IPS-15b (cell line): ENCODE measurements around the gene ELF2.
"Not testable (repeated sequence)": the region's sequence is repeated elsewhere in the genome, so short reads cannot be mapped to it uniquely, and the experiment has no call there.

Source experiments
- H3K27me3 ChIP-seq: one replicate; pipeline ENCODE4 v1.6.1; 2013; ENCODE audit warnings: low read length; ENCODE audit not compliant: control insufficient read depth, insufficient read depth
- H3K36me3 ChIP-seq: one replicate; pipeline ENCODE4 v1.6.1; 2013; ENCODE audit warnings: low read length; ENCODE audit not compliant: control insufficient read depth, insufficient read depth
- H3K4me1 ChIP-seq: one replicate; pipeline ENCODE4 v1.6.1; 2013; ENCODE audit warnings: mild to moderate bottlenecking, low read length; ENCODE audit not compliant: control insufficient read depth, insufficient read depth
- H3K4me3 ChIP-seq: one replicate; pipeline ENCODE4 v1.5.1; 2013; ENCODE audit warnings: low read depth, low read length
- H3K9ac ChIP-seq: one replicate; pipeline ENCODE4 v1.6.1; 2013; ENCODE audit warnings: low read depth, mild to moderate bottlenecking, low read length
- H3K9me3 ChIP-seq: one replicate; pipeline ENCODE4 v1.6.1; 2013; ENCODE audit warnings: mild to moderate bottlenecking, low read length; ENCODE audit not compliant: control insufficient read depth, insufficient read depth

The ELF2 gene

GRCh38 chr4:139053909-139054308 lies 123.1 kb downstream of the ELF2 start:
- no peaks in the 10 kb centered on the region for H3K9me3 ChIP-seq
- H3K36me3 ChIP-seq = peaks cover 3% of the 10 kb centered on the region
- H3K4me3 ChIP-seq = no peak overlapping the region
- no peak overlapping the region for H3K9ac ChIP-seq
- H3K4me1 ChIP-seq = peaks cover 6% of the 10 kb centered on the region
- H3K27me3 ChIP-seq = no peaks in the 10 kb centered on the region

- Histone ChIP-seq H3K36me3 (peaks cover 11% of the 10 kb centered on the region), H3K4me3 (no peak overlapping the region), H3K27me3 (no peaks in the 10 kb centered on the region), H3K9me3 (no peaks in the 10 kb centered on the region), H3K9ac (no peak overlapping the region), H3K4me1 (peaks cover 6% of the 10 kb centered on the region)
Observed at GRCh38 chr4:139050446-139050845, 126.6 kb downstream of the ELF2 start.

- Histone ChIP-seq H3K36me3 (peaks cover 22% of the 10 kb centered on the region), H3K9ac (no peak overlapping the region), H3K4me3 (no peak overlapping the region), H3K27me3 (no peaks in the 10 kb centered on the region), H3K4me1 (peaks cover 6% of the 10 kb centered on the region), H3K9me3 (no peaks in the 10 kb centered on the region)
Observed at GRCh38 chr4:139048026-139048425, 129.0 kb downstream of the ELF2 start.

- H3K36me3 ChIP-seq = peaks cover 25% of the 10 kb centered on the region
- no peaks in the 10 kb centered on the region for H3K27me3 ChIP-seq
- H3K9me3 ChIP-seq = no peaks in the 10 kb centered on the region
Observed at GRCh38 chr4:139044291-139044690, 132.7 kb downstream of the ELF2 start.

GRCh38 chr4:139042981-139043460 lies 134.0 kb downstream of the ELF2 start:
- Histone ChIP-seq H3K9me3 (no peaks in the 10 kb centered on the region), H3K36me3 (peaks cover 25% of the 10 kb centered on the region), H3K27me3 (no peaks in the 10 kb centered on the region), H3K9ac (no peak overlapping the region), H3K4me3 (no peak overlapping the region), H3K4me1 (peaks cover 9% of the 10 kb centered on the region)

More at GRCh38 chr4:139044291-139044690, 132.7 kb downstream of the ELF2 start:
- no peak overlapping the region for H3K4me3 ChIP-seq
- no peak overlapping the region for H3K9ac ChIP-seq
- H3K4me1 ChIP-seq = peaks cover 4% of the 10 kb centered on the region

- Histone ChIP-seq H3K9ac (no peak overlapping the region), H3K4me3 (no peak overlapping the region), H3K4me1 (peaks cover 9% of the 10 kb centered on the region), H3K36me3 (peaks cover 9% of the 10 kb centered on the region), H3K27me3 (no peaks in the 10 kb centered on the region), H3K9me3 (no peaks in the 10 kb centered on the region)
Observed at GRCh38 chr4:139038874-139039443, 138.1 kb downstream of the ELF2 start.

GRCh38 chr4:139036885-139037284 lies 140.1 kb downstream of the ELF2 start:
- Histone ChIP-seq H3K9ac (no peak overlapping the region), H3K27me3 (no peaks in the 10 kb centered on the region), H3K4me1 (peaks cover 13% of the 10 kb centered on the region), H3K4me3 (no peak overlapping the region), H3K9me3 (no peaks in the 10 kb centered on the region), H3K36me3 (peaks cover 3% of the 10 kb centered on the region)

- no peaks in the 10 kb centered on the region for H3K9me3 ChIP-seq
- no peak overlapping the region for H3K9ac ChIP-seq
- H3K27me3 ChIP-seq = no peaks in the 10 kb centered on the region
Observed at GRCh38 chr4:139035650-139036049, 141.4 kb downstream of the ELF2 start.

GRCh38 chr4:139030614-139031235 lies 146.3 kb downstream of the ELF2 start:
- Histone ChIP-seq H3K4me3 (no peak overlapping the region), H3K9ac (no peak overlapping the region), H3K9me3 (no peaks in the 10 kb centered on the region), H3K36me3 (peaks cover 3% of the 10 kb centered on the region), H3K27me3 (no peaks in the 10 kb centered on the region), H3K4me1 (peaks cover 13% of the 10 kb centered on the region)

More at GRCh38 chr4:139035650-139036049, 141.4 kb downstream of the ELF2 start:
- Histone ChIP-seq H3K36me3 (peaks cover 3% of the 10 kb centered on the region), H3K4me1 (peaks cover 12% of the 10 kb centered on the region), H3K4me3 (no peak overlapping the region)

GRCh38 chr4:139029866-139030363 lies 147.1 kb downstream of the ELF2 start:
- H3K4me1 ChIP-seq = peaks cover 16% of the 10 kb centered on the region
- not testable (repeated sequence) for H3K36me3 ChIP-seq, H3K27me3 ChIP-seq

GRCh38 chr4:139028191-139028661 lies 148.8 kb downstream of the ELF2 start:
- Histone ChIP-seq H3K4me1 (peaks cover 15% of the 10 kb centered on the region), H3K9ac (no peak overlapping the region), H3K9me3 (no peaks in the 10 kb centered on the region), H3K4me3 (no peak overlapping the region), H3K36me3 (no peaks in the 10 kb centered on the region), H3K27me3 (no peaks in the 10 kb centered on the region)

More at GRCh38 chr4:139029866-139030363, 147.1 kb downstream of the ELF2 start:
- H3K9ac ChIP-seq, H3K9me3 ChIP-seq, H3K4me3 ChIP-seq: not testable (repeated sequence)

GRCh38 chr4:139027776-139028175 lies 149.2 kb downstream of the ELF2 start:
- Histone ChIP-seq H3K4me3 (no peak overlapping the region), H3K4me1 (peaks cover 15% of the 10 kb centered on the region), H3K9me3 (no peaks in the 10 kb centered on the region), H3K27me3 (no peaks in the 10 kb centered on the region), H3K9ac (no peak overlapping the region), H3K36me3 (no peaks in the 10 kb centered on the region)
